Endothelial cell of umbilical vein (primary cell): ENCODE measurements around the gene DOCK8. TPM values are rescaled to one million over a fixed set of nuclear protein-coding genes. Genes with fewer than 3 reads are reported as not detected.

Source experiments
- BruUV-seq: library from RNA; stranded (reverse); fragments of 400-500 nt; replicated peaks from 2 replicates; lab custom pipeline; 2021; lab: Mats Ljungman, UMichigan
- CTCF ChIA-PET: fragments of 300-600, 350-600 bp; sonication (Branson Sonifier 250); formaldehyde crosslinking; loops from one replicate; lab custom pipeline; 2021; ENCODE audit warnings: antibody characterized with exemption, inconsistent platforms; lab: Charles Lee
- POLR2A ChIA-PET: fragments of 300-600, 350-600 bp; sonication (Branson Sonifier 250); formaldehyde crosslinking; loops from one replicate; lab custom pipeline; 2021; ENCODE audit warnings: antibody characterized with exemption, inconsistent platforms; lab: Charles Lee
- DNase-seq: peaks from one replicate; pipeline ENCODE4 v3.0.0-alpha.2; 2011; ENCODE audit warnings: low read depth, low spot score
- FAIRE-seq: peaks from 2 replicates; lab custom pipeline; 2011; peaks lifted over from hg19 to GRCh38; lab: Jason Lieb, UNC
- H2AFZ ChIP-seq: 2 replicates; pipeline ENCODE4 v1.6.0; 2012; ENCODE audit warnings: low read depth, low read length, control low read depth, inconsistent platforms
- H3K27ac ChIP-seq: 2 replicates; pipeline ENCODE4 v1.5.1; 2011; ENCODE audit warnings: low read depth, mild to moderate bottlenecking, control low read depth, low read length, moderate library complexity; ENCODE audit not compliant: insufficient read depth
- H3K27me3 ChIP-seq, 2 experiments: 2 replicates each; pipeline versions ENCODE4 v1.6.0 to v1.6.1; 2011; ENCODE audit warnings: low read length in 2 of 2, mixed read lengths in 1 of 2; ENCODE audit not compliant: control insufficient read depth in 2 of 2, insufficient read depth in 2 of 2
- H3K36me3 ChIP-seq, 2 experiments: 2 replicates in 1 of 2; 3 replicates in 1 of 2; pipeline ENCODE4 v1.5.1; 2011; ENCODE audit warnings: low read length in 2 of 2, mild to moderate bottlenecking in 1 of 2, moderate library complexity in 1 of 2; ENCODE audit not compliant: control insufficient read depth in 2 of 2, insufficient read depth in 2 of 2; ENCODE audit errors: extremely low read depth in 1 of 2
- H3K4me1 ChIP-seq: 3 replicates; pipeline ENCODE4 v1.5.1; 2011; ENCODE audit warnings: mild to moderate bottlenecking, low read length; ENCODE audit not compliant: control insufficient read depth, insufficient read depth; ENCODE audit errors: extremely low read depth
- H3K4me2 ChIP-seq: 2 replicates; pipeline ENCODE4 v1.6.1; 2011; ENCODE audit warnings: low read length, control low read depth, mixed read lengths; ENCODE audit not compliant: insufficient read depth
- H3K4me3 ChIP-seq, 3 experiments: fragments of 200-600 bp in 1 of 3; sonication (generic), shearing (Covaris generic) in 1 of 3; replicated peaks in 1 of 3; 2 replicates each; pipeline ENCODE4 v1.5.1; 2011 to 2016; ENCODE audit warnings: control low read depth in 3 of 3, low read length in 3 of 3, mild to moderate bottlenecking in 2 of 3, inconsistent platforms in 1 of 3, low read depth in 1 of 3, moderate library complexity in 1 of 3; ENCODE audit not compliant: insufficient read depth in 1 of 3
- H3K79me2 ChIP-seq: 2 replicates; pipeline ENCODE4 v1.6.0; 2012; ENCODE audit warnings: low read length, inconsistent platforms; ENCODE audit not compliant: control insufficient read depth, insufficient read depth
- H3K9ac ChIP-seq: replicated peaks from 2 replicates; pipeline ENCODE3; 2011; ENCODE audit warnings: low read length, control low read depth; ENCODE audit not compliant: insufficient read depth; ENCODE audit errors: extremely low read depth
- H3K9me1 ChIP-seq: replicated peaks from 3 replicates; pipeline ENCODE4 v1.6.0; 2011; ENCODE audit warnings: mild to moderate bottlenecking, low read length; ENCODE audit not compliant: control insufficient read depth, insufficient read depth; ENCODE audit errors: extremely low read depth
- H3K9me3 ChIP-seq: replicated peaks from 2 replicates; pipeline ENCODE4 v1.5.1; 2012; ENCODE audit warnings: low read length, inconsistent platforms; ENCODE audit not compliant: control insufficient read depth, insufficient read depth
- H4K20me1 ChIP-seq: replicated peaks from 2 replicates; pipeline ENCODE3; 2011; ENCODE audit warnings: mild to moderate bottlenecking, low read length; ENCODE audit not compliant: control insufficient read depth, insufficient read depth; ENCODE audit errors: extremely low read depth
- CTCF ChIP-seq, 2 donors: IDR thresholded peaks; 1 replicate in 1 of 2; 2 replicates in 1 of 2; pipeline ENCODE4 v1.5.1; 2011; ENCODE audit warnings: low read length in 2 of 2, mild to moderate bottlenecking in 2 of 2, moderate library complexity in 2 of 2, control low read depth in 1 of 2, inconsistent platforms in 1 of 2, low read depth in 1 of 2; ENCODE audit not compliant: insufficient read depth in 1 of 2; ENCODE audit errors: extremely low read depth in 1 of 2
- EZH2 ChIP-seq: IDR thresholded peaks from 2 replicates; pipeline ENCODE4 v1.6.1; 2012; ENCODE audit warnings: borderline replicate concordance, low read depth, mild to moderate bottlenecking, moderate library complexity, low read length, inconsistent platforms; ENCODE audit not compliant: severe bottlenecking
- FOS ChIP-seq: IDR thresholded peaks from 2 replicates; pipeline ENCODE4 v1.6.1; 2011; ENCODE audit warnings: mild to moderate bottlenecking, low read length, moderate library complexity, borderline replicate concordance; ENCODE audit not compliant: insufficient read depth
- GATA2 ChIP-seq: IDR thresholded peaks from 2 replicates; pipeline ENCODE4 v1.7.0; 2011; ENCODE audit warnings: low read depth, mild to moderate bottlenecking, moderate library complexity, mixed read lengths, low read length; ENCODE audit not compliant: insufficient read length, insufficient read depth
- JUN ChIP-seq: IDR thresholded peaks from 2 replicates; pipeline ENCODE4 v1.6.1; 2011; ENCODE audit warnings: borderline replicate concordance, low read depth; ENCODE audit not compliant: insufficient read length, insufficient read depth
- MAX ChIP-seq: IDR thresholded peaks from 2 replicates; pipeline ENCODE4 v1.6.1; 2011; ENCODE audit not compliant: insufficient read depth, insufficient read length
- MYC ChIP-seq: IDR thresholded peaks from one replicate; pipeline ENCODE4 v1.6.1; 2011; ENCODE audit warnings: mild to moderate bottlenecking, low read depth, low read length
- POLR2A ChIP-seq: IDR thresholded peaks from 2 replicates; pipeline ENCODE4 v1.6.1; 2012; ENCODE audit warnings: low read depth, mild to moderate bottlenecking, control low read depth, low read length
- POLR2AphosphoS5 ChIP-seq: IDR thresholded peaks from 2 replicates; pipeline ENCODE4 v1.6.1; 2012; ENCODE audit warnings: low read depth, mild to moderate bottlenecking, control low read depth, low read length, moderate library complexity; ENCODE audit not compliant: insufficient read depth
- dilution Hi-C: fragments of 300-500 bp; cut with MboI; formaldehyde crosslinking; loops from one replicate; pipeline ENCODE4 v1.15.0; 2019; ENCODE audit warnings: low sequenced_read_pairs; ENCODE audit not compliant: extremely low pct_ligation_motif_present
- intact Hi-C: fragments of 100-400 bp; cut with micrococcal nuclease; formaldehyde crosslinking; loops from one replicate; pipeline ENCODE4 v1.10.0; 2022
- polyA plus RNA-seq, 4 experiments: library from polyadenylated mRNA; depleted of rRNA in 3 of 4; stranded (reverse) in 3 of 4; unstranded in 1 of 4; fragments of >200 nt; gene quantifications; 2 replicates each; pipeline versions ENCODE4 v1.2.1 to v1.2.3, GENCODE V29; 2011 to 2012; ENCODE audit warnings: missing spikeins in 1 of 4
- total RNA-seq: library from RNA; stranded (reverse); gene quantifications from 2 replicates; pipeline ENCODE4 v1.2.3, GENCODE V29; 2021

DOCK8 gene
- total and polyA plus RNA-seq, 2 donors (not counting 3 experiments of a cell fraction or from before 2014, with no cell fraction given) = 0.54 to 1.3 TPM

- no TSS peak for BruUV-seq
- Histone ChIP-seq H2AFZ (no peak overlapping the region), H3K4me2 (no peak overlapping the region), H3K4me3 (no peak overlapping the region), H3K9me1 (no peaks in the 10 kb centered on the region), H3K4me1 (no peaks in the 10 kb centered on the region), H3K27me3 (no peaks in the 10 kb centered on the region), H3K36me3 (no peaks in the 10 kb centered on the region), H3K9me3 (no peaks in the 10 kb centered on the region), H3K9ac (no peak overlapping the region), H3K27ac (no peak overlapping the region), H4K20me1 (no peaks in the 10 kb centered on the region), H3K79me2 (no peaks in the 10 kb centered on the region)
- ChIA-PET POLR2A (no interaction called here), CTCF (no interaction called here)
- FAIRE-seq = no peak
- TF ChIP-seq CTCF (IDR thresholded peaks at IDR 0.05; ENCODE audit: extremely low read depth in 1 of 2, insufficient read depth in 1 of 2, low read depth in 1 of 2, low read length in 2 of 2) (no peak), FOS (no peak), EZH2 (no peak), POLR2A (no peak), JUN (no peak), MAX (no peak), POLR2AphosphoS5 (no peak), MYC (no peak), GATA2 (no peak)
- intact Hi-C loops = no loop called here
- dilution Hi-C loops = no loop called here
- DNase-seq = no peak
These were observed 186.6 kb downstream of the DOCK8 start for GRCh38 chr9:401223-401622.
